ENCODE measurements around the gene RBM3.

DNA sequence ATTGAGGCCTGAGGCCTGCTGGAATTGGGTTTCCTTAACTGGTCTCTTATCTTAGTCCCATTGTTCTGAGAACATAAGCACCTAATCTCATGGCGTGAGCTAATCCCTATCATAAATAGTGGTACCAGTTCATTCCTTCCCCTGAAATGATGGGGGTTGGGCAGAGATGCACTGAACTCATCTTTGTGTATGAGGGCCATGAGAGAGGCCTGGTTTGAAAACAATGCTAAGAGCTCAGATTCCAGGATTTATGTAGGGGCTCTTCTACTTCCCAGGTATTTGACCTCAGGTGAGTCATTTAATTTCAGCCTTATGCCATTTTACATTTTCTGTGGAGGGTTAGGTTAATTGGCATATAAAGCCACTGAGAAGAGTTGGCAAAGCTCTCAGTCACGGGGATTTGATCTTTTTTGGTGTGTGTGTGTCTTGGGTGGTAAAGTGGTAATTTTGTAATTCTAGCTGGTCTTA, 4.4 kb downstream of the RBM3 start:
- TF ChIP-seq POLR2AphosphoS5 (IDR thresholded peaks at IDR 0.05; ENCODE audit: low read depth, low read length) (peak; percentile 80), POLR2A (IDR thresholded peaks at IDR 0.05; ENCODE audit: low read depth, low read length) (0 out of 2 replicates have a peak, but pooled peaks have one; percentile 44)
